CD14-positive monocyte (primary cell): Measurements from ENCODE around the gene OR6B3. TPM values are rescaled to one million over a fixed set of nuclear protein-coding genes. Genes with fewer than 3 reads are reported as not detected.

ENCODE experiments used
- DNase-seq, 3 donors: peaks; one replicate each; pipeline ENCODE4 v3.0.0-alpha.2; 2011 to 2022
- H2AFZ ChIP-seq: 2 replicates; pipeline ENCODE4 v1.6.0; 2012; ENCODE audit warnings: mild to moderate bottlenecking, low read depth, low read length, inconsistent platforms; ENCODE audit not compliant: insufficient read depth, poor library complexity, severe bottlenecking
- H3K27ac ChIP-seq, 2 donors: 1 replicate in 1 of 2; 2 replicates in 1 of 2; pipeline ENCODE4 v1.5.1; 2012 to 2013; ENCODE audit warnings: low read length in 2 of 2, control low read depth in 1 of 2, inconsistent platforms in 1 of 2, low read depth in 1 of 2, mild to moderate bottlenecking in 1 of 2
- H3K27me3 ChIP-seq, 2 donors: one replicate each; pipeline versions ENCODE4 v1.6.0 to v1.6.1; 2011 to 2013; ENCODE audit warnings: low read length in 2 of 2; ENCODE audit not compliant: control insufficient read depth in 2 of 2, insufficient read depth in 2 of 2
- H3K36me3 ChIP-seq, 2 donors: replicated peaks in 1 of 2; 1 replicate in 1 of 2; 2 replicates in 1 of 2; pipeline versions ENCODE4 v1.5.1 to v1.6.1; 2012 to 2013; ENCODE audit warnings: low read length in 2 of 2, control low read depth in 1 of 2, inconsistent platforms in 1 of 2, mild to moderate bottlenecking in 1 of 2; ENCODE audit not compliant: insufficient read depth in 2 of 2, control insufficient read depth in 1 of 2
- H3K4me1 ChIP-seq, 2 donors: 1 replicate in 1 of 2; 2 replicates in 1 of 2; pipeline versions ENCODE4 v1.5.1 to v1.6.1; 2012 to 2013; ENCODE audit warnings: low read length in 2 of 2, control low read depth in 1 of 2, inconsistent platforms in 1 of 2, mild to moderate bottlenecking in 1 of 2, moderate library complexity in 1 of 2; ENCODE audit not compliant: insufficient read depth in 2 of 2, control insufficient read depth in 1 of 2
- H3K4me2 ChIP-seq: replicated peaks from 2 replicates; pipeline ENCODE3; 2012; ENCODE audit warnings: low read length, moderate library complexity, mild to moderate bottlenecking; ENCODE audit not compliant: poor library complexity, severe bottlenecking; ENCODE audit errors: extremely low read depth
- H3K4me3 ChIP-seq, 3 experiments: fragments of 200-600 bp in 1 of 3; sonication (generic) in 1 of 3; replicated peaks in 1 of 3; 1 replicate in 2 of 3; 2 replicates in 1 of 3; pipeline ENCODE4 v1.5.1; 2011 to 2013; ENCODE audit warnings: low read length in 3 of 3, mild to moderate bottlenecking in 3 of 3, control low read depth in 2 of 3, low read depth in 2 of 3, inconsistent platforms in 1 of 3, moderate library complexity in 1 of 3
- H3K79me2 ChIP-seq: 2 replicates; pipeline ENCODE4 v1.6.0; 2012; ENCODE audit warnings: mild to moderate bottlenecking, control low read depth, inconsistent platforms, low read length, moderate library complexity; ENCODE audit not compliant: insufficient read depth
- H3K9ac ChIP-seq: 2 replicates; pipeline ENCODE4 v1.6.0; 2017; ENCODE audit warnings: low read length, mild to moderate bottlenecking; ENCODE audit not compliant: insufficient read depth, poor library complexity, severe bottlenecking
- H3K9me3 ChIP-seq, 2 donors: replicated peaks in 1 of 2; 1 replicate in 1 of 2; 2 replicates in 1 of 2; pipeline versions ENCODE4 v1.5.1 to v1.6.1; 2012 to 2013; ENCODE audit warnings: low read length in 2 of 2, control low read depth in 1 of 2; ENCODE audit not compliant: control insufficient read depth in 1 of 2, insufficient read depth in 1 of 2
- H4K20me1 ChIP-seq: 2 replicates; pipeline ENCODE4 v1.6.0; 2012; ENCODE audit warnings: mild to moderate bottlenecking, low read length, control low read depth, moderate library complexity; ENCODE audit not compliant: insufficient read depth
- H3K27ac Mint-ChIP-seq, 7 donors: one replicate each; pipeline ENCODE4 v1.8.0; 2020; ENCODE audit warnings: mild to moderate bottlenecking in 7 of 7, mixed read lengths in 7 of 7, moderate library complexity in 6 of 7, inconsistent platforms in 2 of 7
- H3K27me3 Mint-ChIP-seq, 3 donors: one replicate each; pipeline ENCODE4 v1.8.0; 2021 to 2022; ENCODE audit warnings: low read depth in 3 of 3, mild to moderate bottlenecking in 3 of 3, mixed read lengths in 3 of 3, moderate library complexity in 3 of 3, inconsistent platforms in 1 of 3
- H3K36me3 Mint-ChIP-seq, 2 donors: one replicate each; pipeline ENCODE4 v1.8.0; 2020; ENCODE audit warnings: mixed read lengths in 2 of 2, inconsistent platforms in 1 of 2, mild to moderate bottlenecking in 1 of 2
- H3K4me1 Mint-ChIP-seq: one replicate; pipeline ENCODE4 v1.8.0; 2020; ENCODE audit warnings: mild to moderate bottlenecking, mixed read lengths
- H3K4me3 Mint-ChIP-seq, 2 donors: one replicate each; pipeline ENCODE4 v1.8.0; 2020; ENCODE audit warnings: mild to moderate bottlenecking in 2 of 2, mixed read lengths in 2 of 2, moderate library complexity in 1 of 2
- H3K9me3 Mint-ChIP-seq, 7 donors: one replicate each; pipeline ENCODE4 v1.8.0; 2020 to 2022; ENCODE audit warnings: mixed read lengths in 7 of 7, mild to moderate bottlenecking in 6 of 7, moderate library complexity in 6 of 7, inconsistent platforms in 2 of 7
- CTCF ChIP-seq: fragments of 200-600 bp; IDR thresholded peaks from one replicate; pipeline ENCODE4 v1.8.0; 2022; ENCODE audit warnings: antibody characterized with exemption, mild to moderate bottlenecking
- WGBS: methylation state at CpG from one replicate; pipeline ENCODE4 v1.1.5; 2013; ENCODE audit warnings: missing lambda C conversion rate; ENCODE audit not compliant: insufficient coverage; 5-methylcytosine and 5-hydroxymethylcytosine counted together
- intact Hi-C, 2 donors: fragments of 100-400 bp; cut with micrococcal nuclease; formaldehyde crosslinking; loops; one replicate each; pipeline versions ENCODE4 v1.15.0 to v1.15.1; 2023
- polyA plus RNA-seq, 3 donors: library from polyadenylated mRNA; depleted of rRNA in 1 of 3; unstranded in 2 of 3; stranded (reverse) in 1 of 3; fragments of 300-500 nt in 2 of 3; fragments of >200 nt in 1 of 3; fragmentation: Illumina TruSeq in 2 of 3; gene quantifications; 1 replicate in 2 of 3; 2 replicates in 1 of 3; pipeline ENCODE4 v1.2.3, GENCODE V29; 2012 to 2021

Gene OR6B3
- polyA plus RNA-seq, 3 donors, result not detected

- Mint-ChIP-seq H3K4me1 (peaks cover 5% of the 10 kb centered on the region), H3K27me3 (no peaks in the 10 kb centered on the region), H3K27ac (peak overlapping the region in 1 of 7 donors; percentile 13), H3K9me3 (no peaks in the 10 kb centered on the region), H3K36me3 (peaks cover 71 to 76% of the 10 kb centered on the region in 2 donors), H3K4me3 (no peak overlapping the region)
- intact Hi-C loops, result no loop called here
- Histone ChIP-seq H3K9ac (no peak overlapping the region), H3K4me2 (no peak overlapping the region), H3K79me2 (peaks cover 21% of the 10 kb centered on the region), H3K27ac (no peak overlapping the region), H2AFZ (no peak overlapping the region), H3K27me3 (no peaks in the 10 kb centered on the region), H3K4me1 (no peaks in the 10 kb centered on the region), H3K9me3 (no peaks in the 10 kb centered on the region), H3K36me3 (peaks cover 78 to 83% of the 10 kb centered on the region in 2 donors), H3K4me3 (no peak overlapping the region), H4K20me1 (peaks cover 22% of the 10 kb centered on the region)
- 100% methylated on average over 2 of the region's 11 CpGs for WGBS
- TF ChIP-seq CTCF, result no peak
- DNase-seq, result no peak
Observed at GRCh38 chr2:240018071-240018750, 35.1 kb downstream of the OR6B3 start.

- H3K9me3 Mint-ChIP-seq, result no peaks in the 10 kb centered on the region
Observed at GRCh38 chr2:240014327-240014726, 39.0 kb downstream of the OR6B3 start.

More at GRCh38 chr2:240014327-240014726, 39.0 kb downstream of the OR6B3 start:
- H3K27me3 Mint-ChIP-seq, result no peaks in the 10 kb centered on the region
- no peak overlapping the region for H3K27ac ChIP-seq
- H2AFZ ChIP-seq, result no peak overlapping the region
- no peak overlapping the region for H3K9ac ChIP-seq
- H4K20me1 ChIP-seq, result peaks cover 14% of the 10 kb centered on the region
- no peak overlapping the region for H3K4me3 Mint-ChIP-seq
- H3K27me3 ChIP-seq, result no peaks in the 10 kb centered on the region
- H3K36me3 ChIP-seq, result peaks cover 92 to 98% of the 10 kb centered on the region in 2 donors
- H3K4me1 ChIP-seq, result no peaks in the 10 kb centered on the region
- no peaks in the 10 kb centered on the region for H3K79me2 ChIP-seq
- H3K4me1 Mint-ChIP-seq, result no peaks in the 10 kb centered on the region
- DNase-seq, result no peak
- 100% methylated on average over 2 of the region's 9 CpGs for WGBS
- no peak overlapping the region for H3K4me3 ChIP-seq
- intact Hi-C loops, result no loop called here
- no peaks in the 10 kb centered on the region for H3K9me3 ChIP-seq
- no peak overlapping the region for H3K27ac Mint-ChIP-seq
- H3K36me3 Mint-ChIP-seq, result peaks cover 89 to 95% of the 10 kb centered on the region in 2 donors
- no peak for TF ChIP-seq CTCF
- no peak overlapping the region for H3K4me2 ChIP-seq
